Stimulated activated CD8-positive, alpha-beta memory T cell treated with anti-CD3 and anti-CD28 coated beads, Interleukin-4, amount 100 ng/mL, for 24 hours (primary cell): ENCODE results near the gene RREB1.

Source experiments
- DNase-seq: peaks from one replicate; pipeline ENCODE4 v3.0.0-alpha.2; 2020; ENCODE audit warnings: low read depth

RREB1 gene

GRCh38 chr6:7300926-7301325, 193.2 kb downstream of the RREB1 start:
- DNase-seq, result no peak
